ENCODE data around the gene COPZ2. TPM values are rescaled to one million over a fixed set of nuclear protein-coding genes. Genes with fewer than 3 reads are reported as not detected.
A peak's percentile ranks its signal among the peaks of the same experiment; 100 is the strongest.
"Not testable (repeated sequence)": the region's sequence is repeated elsewhere in the genome, so short reads cannot be mapped to it uniquely, and the experiment has no call there.

The COPZ2 gene
- total RNA-seq, 1 experiment from 2014 or later = 1.2 TPM

DNA sequence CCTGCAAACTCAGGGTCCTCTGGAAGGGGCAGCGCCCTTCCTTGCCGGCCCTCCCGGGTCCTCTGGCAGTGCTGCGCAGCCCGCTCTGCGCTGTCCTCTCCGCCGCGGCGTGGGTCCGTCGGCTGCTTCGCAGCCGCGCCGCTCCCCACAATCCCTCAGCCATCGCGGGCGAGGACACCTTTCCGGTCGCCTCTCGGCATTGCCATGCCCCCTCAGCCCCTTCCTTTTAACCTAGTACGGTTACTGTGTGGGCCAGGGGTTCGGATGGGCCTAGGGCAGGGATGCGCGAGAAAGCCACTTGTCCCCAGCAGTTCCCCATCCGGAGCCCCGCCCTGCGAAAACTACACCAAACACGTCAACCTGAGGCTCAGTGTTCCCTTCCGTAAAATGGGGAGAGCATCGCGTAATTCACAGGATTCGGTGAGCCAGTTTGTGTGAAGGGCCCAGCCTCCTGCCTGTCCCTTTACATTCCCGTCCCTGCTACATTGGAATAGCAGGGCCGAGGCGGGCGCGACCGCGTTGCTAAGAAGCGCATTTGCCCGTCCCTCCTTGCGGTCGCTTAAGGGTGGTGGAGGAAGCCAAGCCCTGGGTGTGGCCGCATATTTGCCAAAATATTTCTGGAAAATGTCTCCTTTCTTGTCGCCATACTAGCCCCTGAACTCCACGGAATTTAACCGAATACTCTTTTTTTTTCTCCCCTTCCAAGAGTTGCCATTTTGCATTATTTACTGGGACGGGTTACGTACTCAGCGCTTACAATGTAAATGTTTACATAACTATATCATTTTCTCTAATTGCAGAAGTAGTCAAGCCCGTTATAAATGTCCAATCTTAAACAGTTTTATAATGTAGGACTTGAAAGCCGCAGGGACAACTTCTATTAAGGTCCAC lies 13.2 kb downstream of the COPZ2 start:
- H3K9me3 Mint-ChIP-seq (ENCODE audit: low read depth, unreplicated experiment) = no peaks in the 10 kb centered on the region
- peak overlapping the region; percentile 76 for H3K4me3 Mint-ChIP-seq (ENCODE audit: low read depth, unreplicated experiment)
- CTCF ChIA-PET = interaction anchor here (0.6 to 2.8 kb wide), 20 partner anchors 13 to 594 kb away, joined by 3 to 25 read pairs (median 4); partner anchors contain the start of genes NFE2L1, PRR15L, SCRN2 and SNX11
- H3K36me3 Mint-ChIP-seq (ENCODE audit: insufficient read depth, unreplicated experiment) = peaks cover 37% of the 10 kb centered on the region
- TF ChIP-seq, protein P1, sequence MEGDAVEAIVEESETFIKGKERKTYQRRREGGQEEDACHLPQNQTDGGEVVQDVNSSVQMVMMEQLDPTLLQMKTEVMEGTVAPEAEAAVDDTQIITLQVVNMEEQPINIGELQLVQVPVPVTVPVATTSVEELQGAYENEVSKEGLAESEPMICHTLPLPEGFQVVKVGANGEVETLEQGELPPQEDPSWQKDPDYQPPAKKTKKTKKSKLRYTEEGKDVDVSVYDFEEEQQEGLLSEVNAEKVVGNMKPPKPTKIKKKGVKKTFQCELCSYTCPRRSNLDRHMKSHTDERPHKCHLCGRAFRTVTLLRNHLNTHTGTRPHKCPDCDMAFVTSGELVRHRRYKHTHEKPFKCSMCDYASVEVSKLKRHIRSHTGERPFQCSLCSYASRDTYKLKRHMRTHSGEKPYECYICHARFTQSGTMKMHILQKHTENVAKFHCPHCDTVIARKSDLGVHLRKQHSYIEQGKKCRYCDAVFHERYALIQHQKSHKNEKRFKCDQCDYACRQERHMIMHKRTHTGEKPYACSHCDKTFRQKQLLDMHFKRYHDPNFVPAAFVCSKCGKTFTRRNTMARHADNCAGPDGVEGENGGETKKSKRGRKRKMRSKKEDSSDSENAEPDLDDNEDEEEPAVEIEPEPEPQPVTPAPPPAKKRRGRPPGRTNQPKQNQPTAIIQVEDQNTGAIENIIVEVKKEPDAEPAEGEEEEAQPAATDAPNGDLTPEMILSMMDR (IDR thresholded peaks at IDR 0.05; ENCODE audit: unreplicated experiment) = no peak
- intact Hi-C loops (cut with micrococcal nuclease; ENCODE audit: unreplicated experiment) = loop anchor here (2.0 to 10.0 kb wide), 2 partner anchors 310 to 594 kb away; no protein-coding TSS in a partner anchor
- DNase-seq = peak; percentile 82
- peak overlapping the region; percentile 90 for H3K27ac Mint-ChIP-seq (ENCODE audit: unreplicated experiment)
- no TSS peak for BruUV-seq (replicated peaks)
- H3K4me1 Mint-ChIP-seq (ENCODE audit: low read depth, unreplicated experiment) = peaks cover 49% of the 10 kb centered on the region
- H3K27me3 Mint-ChIP-seq (ENCODE audit: unreplicated experiment) = peaks cover 10% of the 10 kb centered on the region

DNA sequence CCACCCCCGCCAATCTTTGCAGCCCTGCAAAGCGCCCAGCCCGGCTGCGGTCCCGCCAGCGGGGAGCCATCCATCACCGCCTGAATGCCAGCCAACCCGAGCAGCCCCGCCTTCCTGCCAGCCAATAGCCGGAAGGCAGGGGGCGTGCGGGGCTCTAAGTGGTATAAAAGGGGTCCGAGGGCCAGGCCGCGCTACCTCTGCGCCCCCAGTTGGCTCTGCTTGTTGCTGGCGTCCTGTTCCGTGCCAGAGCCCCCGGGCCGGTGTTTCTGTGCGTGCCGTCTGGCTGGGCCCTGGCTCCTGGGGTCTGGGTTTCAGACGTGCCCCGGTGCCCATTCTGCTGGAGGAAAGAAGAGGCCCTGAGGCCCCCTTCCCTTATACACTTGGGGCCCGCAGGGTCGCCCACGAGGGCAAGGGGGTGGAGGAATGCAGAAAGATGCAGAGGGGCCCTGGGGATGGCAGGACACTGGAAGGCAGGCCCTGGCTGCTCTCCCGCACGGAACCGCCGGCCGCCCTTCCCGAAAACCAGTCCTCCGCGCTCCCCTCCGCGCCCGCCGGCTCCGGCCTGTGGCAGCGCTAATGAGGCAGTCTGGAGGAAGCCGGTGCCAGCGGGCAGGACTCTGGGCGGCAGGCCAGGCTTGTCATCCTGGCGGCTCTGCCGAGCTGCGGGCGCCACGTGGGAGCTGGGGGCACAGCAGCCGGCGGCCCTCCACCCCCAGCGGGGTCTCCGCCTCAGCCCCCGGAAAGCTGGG lies 14.0 kb downstream of the COPZ2 start:
- peak overlapping the region; percentile 76 for H3K4me3 Mint-ChIP-seq (ENCODE audit: low read depth, unreplicated experiment)
- H3K27ac Mint-ChIP-seq (ENCODE audit: unreplicated experiment) = peak overlapping the region; percentile 90
- intact Hi-C loops (cut with micrococcal nuclease; ENCODE audit: unreplicated experiment) = loop anchor here (2.0 to 10.0 kb wide), 2 partner anchors 311 to 595 kb away; no protein-coding TSS in a partner anchor
- CTCF ChIA-PET = no interaction called here
- no TSS peak for BruUV-seq (replicated peaks)
- peaks cover 37% of the 10 kb centered on the region for H3K36me3 Mint-ChIP-seq (ENCODE audit: insufficient read depth, unreplicated experiment)
- H3K9me3 Mint-ChIP-seq (ENCODE audit: low read depth, unreplicated experiment) = no peaks in the 10 kb centered on the region
- peak; percentile 95 for DNase-seq
- peaks cover 1% of the 10 kb centered on the region for H3K27me3 Mint-ChIP-seq (ENCODE audit: unreplicated experiment)
- TF ChIP-seq, protein P1 (IDR thresholded peaks at IDR 0.05; ENCODE audit: unreplicated experiment) = peak; percentile 70
- peaks cover 49% of the 10 kb centered on the region for H3K4me1 Mint-ChIP-seq (ENCODE audit: low read depth, unreplicated experiment)

GRCh38 chr17:48022901-48023300 lies 14.7 kb downstream of the COPZ2 start:
- H3K9me3 Mint-ChIP-seq (ENCODE audit: low read depth, unreplicated experiment) = no peaks in the 10 kb centered on the region
- CTCF ChIA-PET = interaction anchor here (0.7 kb wide), 1 partner anchor 129 kb away, joined by 5 read pairs; no protein-coding TSS in a partner anchor
- peak overlapping the region; percentile 90 for H3K27ac Mint-ChIP-seq (ENCODE audit: unreplicated experiment)
- H3K36me3 Mint-ChIP-seq (ENCODE audit: insufficient read depth, unreplicated experiment) = peaks cover 37% of the 10 kb centered on the region
- H3K4me3 Mint-ChIP-seq (ENCODE audit: low read depth, unreplicated experiment) = peak overlapping the region; percentile 76
- TF ChIP-seq, protein P1 (IDR thresholded peaks at IDR 0.05; ENCODE audit: unreplicated experiment) = no peak
- no peak for DNase-seq
- intact Hi-C loops (cut with micrococcal nuclease; ENCODE audit: unreplicated experiment) = loop anchor here (10.0 kb wide), 1 partner anchor 312 kb away; no protein-coding TSS in a partner anchor
- peaks cover 49% of the 10 kb centered on the region for H3K4me1 Mint-ChIP-seq (ENCODE audit: low read depth, unreplicated experiment)
- H3K27me3 Mint-ChIP-seq (ENCODE audit: unreplicated experiment) = no peaks in the 10 kb centered on the region
- no TSS peak for BruUV-seq (replicated peaks)

- Mint-ChIP-seq H3K36me3 (ENCODE audit: insufficient read depth, unreplicated experiment) (peaks cover 37% of the 10 kb centered on the region), H3K4me1 (ENCODE audit: low read depth, unreplicated experiment) (peaks cover 40% of the 10 kb centered on the region), H3K27me3 (ENCODE audit: unreplicated experiment) (no peaks in the 10 kb centered on the region), H3K9me3 (ENCODE audit: low read depth, unreplicated experiment) (no peaks in the 10 kb centered on the region), H3K27ac (ENCODE audit: unreplicated experiment) (no peak overlapping the region), H3K4me3 (ENCODE audit: low read depth, unreplicated experiment) (no peak overlapping the region)
- intact Hi-C loops (cut with micrococcal nuclease; ENCODE audit: unreplicated experiment) = loop anchor here (10.0 kb wide), 1 partner anchor 313 kb away; no protein-coding TSS in a partner anchor
- TF ChIP-seq, protein P1 (IDR thresholded peaks at IDR 0.05; ENCODE audit: unreplicated experiment) = no peak
- no peak for DNase-seq
- CTCF ChIA-PET = interaction anchor here (0.6 kb wide), 1 partner anchor 58 kb away, joined by 4 read pairs; no protein-coding TSS in a partner anchor
- no TSS peak for BruUV-seq (replicated peaks)
Measured at GRCh38 chr17:48021934-48022333, 15.7 kb downstream of the COPZ2 start.

- H3K27ac Mint-ChIP-seq (ENCODE audit: unreplicated experiment); H3K4me1 Mint-ChIP-seq (ENCODE audit: low read depth, unreplicated experiment); DNase-seq; H3K9me3 Mint-ChIP-seq (ENCODE audit: low read depth, unreplicated experiment); H3K4me3 Mint-ChIP-seq (ENCODE audit: low read depth, unreplicated experiment); BruUV-seq (replicated peaks); H3K36me3 Mint-ChIP-seq (ENCODE audit: insufficient read depth, unreplicated experiment): not testable (repeated sequence)
- intact Hi-C loops (cut with micrococcal nuclease; ENCODE audit: unreplicated experiment) = loop anchor here (1.0 to 2.0 kb wide), 4 partner anchors 39 to 175 kb away; no protein-coding TSS in a partner anchor
- CTCF ChIA-PET = interaction anchor here (0.6 to 2.6 kb wide), 18 partner anchors 9 to 580 kb away, joined by 3 to 37 read pairs (median 4); partner anchors contain the start of genes CDK5RAP3, PNPO, PRR15L and SCRN2
- H3K27me3 Mint-ChIP-seq (ENCODE audit: unreplicated experiment) = peaks cover 26% of the 10 kb centered on the region
Measured at GRCh38 chr17:48017817-48018158, 19.8 kb downstream of the COPZ2 start.

Measured in Calu3 (cell line).